ENCODE data around the gene HTATIP2. TPM values are rescaled to one million over a fixed set of nuclear protein-coding genes. Genes with fewer than 3 reads are reported as not detected.
A peak's percentile ranks its signal among the peaks of the same experiment; 100 is the strongest.

The HTATIP2 gene
- total RNA-seq, 1 experiment from 2014 or later: 94.7 TPM

GRCh38 chr11:20351751-20352262 is 11.7 kb upstream of the HTATIP2 start:
- H3K4me3 Mint-ChIP-seq (ENCODE audit: low read depth, unreplicated experiment): no peak overlapping the region
- DNase-seq: no peak
- H3K9me3 Mint-ChIP-seq (ENCODE audit: low read depth, unreplicated experiment): no peaks in the 10 kb centered on the region
- H3K27ac Mint-ChIP-seq (ENCODE audit: unreplicated experiment): no peak overlapping the region
- CTCF ChIA-PET: interaction anchor here (0.6 to 1.7 kb wide), 2 partner anchors 219 to 449 kb away, joined by 3 to 4 read pairs; no protein-coding TSS in a partner anchor
- intact Hi-C loops (cut with micrococcal nuclease; ENCODE audit: unreplicated experiment): loop anchor here (1.0 to 10.0 kb wide), 3 partner anchors 108 to 787 kb away; no protein-coding TSS in a partner anchor
- H3K4me1 Mint-ChIP-seq (ENCODE audit: low read depth, unreplicated experiment): peaks cover 37% of the 10 kb centered on the region
- BruUV-seq (replicated peaks): no TSS peak
- H3K36me3 Mint-ChIP-seq (ENCODE audit: insufficient read depth, unreplicated experiment): peaks cover 5% of the 10 kb centered on the region
- H3K27me3 Mint-ChIP-seq (ENCODE audit: unreplicated experiment): peaks cover 13% of the 10 kb centered on the region
- TF ChIP-seq CTCF (IDR thresholded peaks at IDR 0.05; ENCODE audit: unreplicated experiment): no peak

GRCh38 chr11:20353829-20354434 is 9.6 kb upstream of the HTATIP2 start:
- Mint-ChIP-seq H3K4me1 (ENCODE audit: low read depth, unreplicated experiment) (peaks cover 37% of the 10 kb centered on the region), H3K27me3 (ENCODE audit: unreplicated experiment) (no peaks in the 10 kb centered on the region), H3K9me3 (ENCODE audit: low read depth, unreplicated experiment) (no peaks in the 10 kb centered on the region), H3K4me3 (ENCODE audit: low read depth, unreplicated experiment) (no peak overlapping the region), H3K27ac (ENCODE audit: unreplicated experiment) (no peak overlapping the region), H3K36me3 (ENCODE audit: insufficient read depth, unreplicated experiment) (peaks cover 9% of the 10 kb centered on the region)
- TF ChIP-seq CTCF (IDR thresholded peaks at IDR 0.05; ENCODE audit: unreplicated experiment): peak; percentile 66
- intact Hi-C loops (cut with micrococcal nuclease; ENCODE audit: unreplicated experiment): loop anchor here (5.0 to 10.0 kb wide), 2 partner anchors 447 to 789 kb away; no protein-coding TSS in a partner anchor
- CTCF ChIA-PET: interaction anchor here (0.7 to 3.6 kb wide), 6 partner anchors 10 to 558 kb away, joined by 3 to 30 read pairs (median 4); partner anchors contain the start of gene HTATIP2
- DNase-seq: peak; percentile 52
- BruUV-seq (replicated peaks): no TSS peak

- intact Hi-C loops (cut with micrococcal nuclease; ENCODE audit: unreplicated experiment): loop anchor here (1.0 to 10.0 kb wide), 2 partner anchors 227 to 791 kb away; no protein-coding TSS in a partner anchor
- peaks cover 11% of the 10 kb centered on the region for H3K36me3 Mint-ChIP-seq (ENCODE audit: insufficient read depth, unreplicated experiment)
- DNase-seq: peak; percentile 57
- CTCF ChIA-PET: interaction anchor here (0.8 to 3.6 kb wide), 3 partner anchors 9 to 227 kb away, joined by 3 to 30 read pairs (median 3); no protein-coding TSS in a partner anchor
- no peak overlapping the region for H3K27ac Mint-ChIP-seq (ENCODE audit: unreplicated experiment)
- BruUV-seq (replicated peaks): no TSS peak
- H3K4me1 Mint-ChIP-seq (ENCODE audit: low read depth, unreplicated experiment): peaks cover 37% of the 10 kb centered on the region
- no peak overlapping the region for H3K4me3 Mint-ChIP-seq (ENCODE audit: low read depth, unreplicated experiment)
- H3K27me3 Mint-ChIP-seq (ENCODE audit: unreplicated experiment): no peaks in the 10 kb centered on the region
- no peaks in the 10 kb centered on the region for H3K9me3 Mint-ChIP-seq (ENCODE audit: low read depth, unreplicated experiment)
- TF ChIP-seq CTCF (IDR thresholded peaks at IDR 0.05; ENCODE audit: unreplicated experiment): peak; percentile 52
Observed at GRCh38 chr11:20355221-20356219, 8.0 kb upstream of the HTATIP2 start.

GRCh38 chr11:20357150-20357549 is 6.4 kb upstream of the HTATIP2 start:
- no TSS peak for BruUV-seq (replicated peaks)
- H3K9me3 Mint-ChIP-seq (ENCODE audit: low read depth, unreplicated experiment): no peaks in the 10 kb centered on the region
- H3K27me3 Mint-ChIP-seq (ENCODE audit: unreplicated experiment): no peaks in the 10 kb centered on the region
- CTCF ChIA-PET: no interaction called here
- no peak for DNase-seq
- peaks cover 28% of the 10 kb centered on the region for H3K4me1 Mint-ChIP-seq (ENCODE audit: low read depth, unreplicated experiment)
- intact Hi-C loops (cut with micrococcal nuclease; ENCODE audit: unreplicated experiment): loop anchor here (10.0 kb wide), 1 partner anchor 792 kb away; no protein-coding TSS in a partner anchor
- TF ChIP-seq CTCF (IDR thresholded peaks at IDR 0.05; ENCODE audit: unreplicated experiment): no peak
- H3K4me3 Mint-ChIP-seq (ENCODE audit: low read depth, unreplicated experiment): no peak overlapping the region
- no peak overlapping the region for H3K27ac Mint-ChIP-seq (ENCODE audit: unreplicated experiment)
- peaks cover 12% of the 10 kb centered on the region for H3K36me3 Mint-ChIP-seq (ENCODE audit: insufficient read depth, unreplicated experiment)

Measured in Calu3 (cell line).